ENCODE data around the gene SPCS1.

SPCS1 gene

DNA sequence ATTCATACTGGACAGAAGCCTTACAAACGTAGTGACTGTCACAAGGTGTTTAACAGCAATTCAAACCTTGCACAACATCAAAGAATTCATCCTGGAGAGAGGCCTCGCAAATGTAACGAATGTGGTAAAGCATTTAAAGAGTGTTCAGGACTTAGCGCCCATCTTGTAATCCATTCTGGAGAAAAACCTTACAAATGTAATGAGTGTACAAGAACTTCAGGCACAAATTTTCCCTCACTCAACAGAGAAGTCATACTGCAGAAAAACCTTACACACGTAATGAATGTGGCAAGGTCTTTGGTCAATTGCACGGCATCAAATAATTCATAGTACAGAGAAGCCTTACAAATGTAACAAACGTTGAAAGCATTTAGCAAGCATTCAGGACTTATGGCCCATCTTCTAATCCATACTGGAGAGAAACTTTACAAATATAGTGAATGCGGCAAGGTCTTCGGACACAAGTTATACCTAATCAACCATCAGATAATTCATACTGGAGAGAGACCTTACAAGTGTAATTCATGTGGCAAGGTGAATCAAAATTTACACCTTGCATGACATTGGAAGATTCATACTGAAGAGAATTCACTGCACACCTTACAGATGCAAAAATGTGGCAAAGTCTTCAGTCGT is 27.5 kb downstream of the SPCS1 start:
- DNase-seq: no peak

DNA sequence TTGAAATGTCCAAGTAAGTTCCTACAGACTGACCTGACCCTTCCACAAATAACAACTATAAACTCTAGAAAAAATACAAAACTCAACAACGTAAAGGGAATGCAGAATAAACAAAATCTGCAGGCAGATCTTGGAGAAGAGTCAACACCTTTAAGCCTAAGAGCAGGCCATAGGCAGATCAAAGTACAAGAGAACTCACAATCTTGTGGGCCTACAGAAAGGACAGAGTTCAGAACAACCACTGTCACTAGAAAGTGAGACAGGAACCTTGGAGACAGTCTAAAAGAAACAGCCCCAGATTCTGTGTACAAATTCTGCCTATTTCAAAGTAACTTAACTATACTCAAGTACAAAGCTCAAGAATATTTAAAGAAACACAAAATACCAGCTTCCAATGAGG is 33.8 kb downstream of the SPCS1 start:
- DNase-seq: no peak

DNA sequence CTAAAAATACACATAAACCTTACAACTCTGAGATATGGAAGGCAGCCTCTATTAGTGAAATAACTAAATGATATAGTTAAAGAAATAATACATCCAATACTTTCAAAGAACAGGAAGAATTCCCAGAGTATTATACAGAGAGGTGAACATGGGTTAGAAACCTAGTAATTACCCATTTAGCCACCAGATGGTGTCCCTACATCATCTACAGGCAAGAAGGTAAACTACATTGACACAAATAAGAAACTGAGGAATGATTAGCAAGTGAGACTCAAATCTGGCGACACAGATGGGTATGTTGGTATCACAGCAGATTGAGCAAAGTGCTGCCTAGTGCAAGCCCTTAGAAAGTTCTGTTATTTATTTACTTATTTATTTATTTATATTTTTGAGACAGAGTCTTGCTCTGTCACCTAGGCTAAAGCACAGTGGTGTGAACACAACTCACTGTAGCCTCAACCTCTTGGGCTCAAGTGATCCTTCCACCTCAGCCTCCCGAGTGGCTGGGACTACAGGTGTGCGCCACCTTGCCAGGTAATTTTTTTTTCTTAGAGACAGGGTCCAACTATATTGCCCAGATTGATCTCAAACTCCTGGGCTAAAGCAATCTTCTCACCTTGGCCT is 36.6 kb downstream of the SPCS1 start:
- no peak for DNase-seq

DNA sequence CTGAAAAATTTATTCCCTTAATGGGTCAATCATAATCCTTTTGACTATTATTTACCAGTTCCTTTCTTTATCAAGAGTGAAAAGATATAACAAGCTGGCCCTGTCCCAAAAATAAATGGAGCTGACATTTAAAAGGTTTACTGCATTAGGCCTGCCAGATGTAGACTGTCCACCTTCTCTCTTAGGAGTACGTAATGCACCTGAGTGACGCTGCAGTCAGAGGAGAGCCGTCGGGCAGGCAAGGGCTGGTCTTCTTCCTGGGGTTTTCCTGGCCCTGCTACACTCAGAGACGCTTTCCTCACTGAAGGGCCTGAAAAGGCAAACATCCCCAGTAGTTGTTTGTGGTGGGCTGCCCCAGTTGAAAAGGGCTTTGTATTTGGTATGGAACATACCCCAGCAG is 37.2 kb downstream of the SPCS1 start:
- no peak for DNase-seq

DNA sequence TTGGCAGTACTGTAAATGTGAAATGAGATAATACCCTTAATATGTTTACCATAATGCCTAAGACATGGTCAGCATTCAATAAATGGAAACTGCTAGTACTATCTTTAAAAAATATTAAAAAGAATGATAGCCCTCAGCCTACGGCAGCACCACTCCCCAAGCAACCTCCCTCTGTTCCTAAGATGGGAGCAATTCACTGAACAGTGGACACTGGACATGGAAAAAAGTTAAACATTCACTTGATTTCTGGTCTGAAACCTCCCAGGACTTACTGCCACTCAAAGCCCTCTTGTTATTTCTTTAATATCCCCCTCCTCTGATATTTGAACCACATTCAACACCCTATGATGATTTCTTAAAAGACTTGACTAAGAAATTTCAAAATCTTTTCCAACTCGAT is 37.8 kb downstream of the SPCS1 start:
- no peak for DNase-seq

DNA sequence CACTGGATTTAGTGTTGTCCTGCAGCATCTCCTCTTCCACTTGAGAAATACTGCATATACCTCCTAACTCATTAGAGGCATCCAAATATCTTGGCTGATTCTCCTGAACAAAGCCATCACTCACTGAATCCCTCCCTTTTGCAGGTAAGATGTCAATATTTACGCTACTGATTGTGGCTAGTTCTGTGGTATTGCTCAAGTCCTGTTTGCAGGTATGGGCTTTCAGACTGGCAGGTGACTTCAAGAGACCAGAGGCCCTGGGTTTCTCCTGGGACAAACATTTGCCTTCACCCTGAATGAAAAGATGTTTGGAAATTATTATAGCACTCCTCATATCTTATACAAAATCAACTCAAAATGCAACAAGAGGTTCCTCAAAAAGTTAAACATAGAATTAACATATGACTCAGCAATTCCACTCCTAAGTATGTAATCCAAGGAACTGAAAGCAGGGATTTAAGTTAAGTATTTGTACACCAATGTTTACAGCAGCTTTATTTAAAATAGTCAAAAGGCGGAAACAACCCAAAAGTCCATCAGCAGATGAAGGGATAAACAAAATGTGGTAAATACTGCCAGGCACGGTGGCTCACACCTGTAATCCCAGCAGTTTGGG is 46.2 kb downstream of the SPCS1 start:
- no peak for DNase-seq

DNA sequence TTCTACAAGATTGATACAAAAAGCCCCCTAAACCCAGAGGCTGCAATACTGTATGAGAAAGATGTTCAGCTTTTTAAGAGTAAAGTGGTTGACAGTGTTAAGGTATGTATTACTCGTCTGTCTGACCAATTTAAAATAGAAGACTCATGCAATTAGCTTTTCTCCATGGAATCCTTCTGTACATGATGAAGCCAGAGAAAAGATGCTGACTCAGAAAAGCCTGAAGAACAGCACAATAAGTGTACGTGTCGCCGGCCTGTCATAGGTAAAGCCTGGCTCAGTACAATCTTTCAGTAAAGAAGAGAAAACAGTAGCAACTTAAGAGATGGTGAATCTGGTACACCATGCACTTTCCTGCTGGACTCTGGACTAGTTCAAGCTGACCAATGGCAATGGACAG is 48.5 kb downstream of the SPCS1 start:
- DNase-seq: no peak

DNA sequence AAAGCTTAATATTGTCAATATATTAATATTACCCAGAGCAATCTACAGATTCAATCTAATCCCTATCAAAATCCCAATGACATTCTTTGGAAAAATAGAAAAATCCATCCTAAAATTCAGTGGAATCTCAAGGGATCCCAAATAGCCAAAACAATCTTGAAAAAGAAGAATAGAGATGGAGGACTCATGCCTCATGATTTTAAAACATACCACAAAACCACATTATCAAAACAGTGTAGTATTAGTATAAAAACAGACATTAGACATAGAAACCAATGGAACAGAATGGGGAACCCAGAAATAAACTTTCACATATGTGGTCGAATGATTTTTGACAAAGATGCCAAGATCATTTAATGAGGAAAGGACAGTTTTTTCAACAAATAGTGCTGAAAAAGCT is 50.2 kb downstream of the SPCS1 start:
- DNase-seq: no peak
